Kasumi-1 (cell line): ENCODE results near the gene TRIO.

ENCODE experiments used
- DNase-seq, 2 experiments: peaks; one replicate each; lab custom pipeline; 2025; lab: John Stamatoyannopoulos, UW

Gene TRIO

DNA sequence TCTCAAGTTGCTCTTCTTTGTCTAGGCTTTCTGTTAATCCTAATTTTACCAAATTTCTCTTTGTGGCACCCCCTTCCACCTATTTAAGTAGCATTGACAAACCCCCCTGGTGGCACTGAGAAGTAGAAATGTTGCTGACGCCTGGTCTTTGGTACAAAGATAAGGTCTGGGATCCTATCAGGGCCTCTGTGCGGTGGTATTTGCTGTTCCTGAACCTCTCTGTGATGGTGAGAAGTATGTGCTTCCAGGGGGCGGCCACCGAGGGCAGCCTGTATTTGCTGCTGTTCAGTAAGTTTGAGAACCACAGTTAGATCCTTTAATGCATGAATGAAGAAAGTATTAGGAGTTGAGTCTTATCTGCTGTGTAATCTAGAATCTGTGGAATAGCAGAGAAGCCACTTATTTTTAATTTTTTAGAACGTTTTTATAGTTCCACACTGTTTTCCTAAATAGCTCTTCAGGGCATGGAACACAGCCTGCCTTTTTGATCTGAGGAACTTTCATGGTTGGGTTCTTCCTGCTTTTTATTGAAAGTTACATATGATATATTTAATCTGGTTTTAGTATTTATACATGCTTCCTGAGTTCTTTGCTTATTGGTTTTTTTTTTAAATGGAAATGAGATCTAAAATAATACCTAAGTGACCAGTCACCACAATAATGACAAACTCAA, 124.2 kb downstream of the TRIO start:
- DNase-seq: peak in 1 of 2 experiments; percentile 14

DNA sequence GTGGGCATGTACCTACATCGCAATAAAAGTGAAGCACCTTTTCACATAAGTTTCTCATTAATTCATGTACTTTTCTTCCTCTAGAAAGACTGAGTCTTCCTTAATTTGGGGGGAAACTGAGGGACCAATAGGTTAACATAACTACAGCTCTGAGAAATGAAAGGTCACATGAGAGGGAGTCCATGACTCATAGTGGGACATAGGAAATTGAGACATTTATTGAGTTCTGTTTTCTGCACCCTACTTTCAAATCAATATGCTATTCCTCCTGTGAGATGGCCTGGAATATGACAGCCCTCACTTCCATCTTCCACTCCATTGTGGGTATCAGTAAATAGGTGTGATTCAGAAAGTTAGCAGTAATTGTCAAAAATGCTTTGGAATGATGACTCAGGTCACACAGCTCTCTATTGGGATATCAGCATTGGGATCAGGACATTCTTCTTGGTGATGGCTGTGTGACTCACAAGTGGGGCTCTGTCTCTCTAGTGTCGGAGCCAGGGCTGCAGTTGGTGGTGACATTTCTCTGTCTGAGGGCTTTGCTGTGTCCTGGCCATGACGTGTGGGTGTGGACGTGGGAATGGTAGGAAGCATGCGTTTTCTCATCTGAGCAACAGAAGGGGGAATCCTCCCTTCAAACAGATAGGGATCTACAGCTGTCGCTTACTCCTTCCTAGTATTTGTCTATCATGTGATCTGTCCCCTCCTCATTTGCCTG, 125.0 kb downstream of the TRIO start:
- DNase-seq: no peak

DNA sequence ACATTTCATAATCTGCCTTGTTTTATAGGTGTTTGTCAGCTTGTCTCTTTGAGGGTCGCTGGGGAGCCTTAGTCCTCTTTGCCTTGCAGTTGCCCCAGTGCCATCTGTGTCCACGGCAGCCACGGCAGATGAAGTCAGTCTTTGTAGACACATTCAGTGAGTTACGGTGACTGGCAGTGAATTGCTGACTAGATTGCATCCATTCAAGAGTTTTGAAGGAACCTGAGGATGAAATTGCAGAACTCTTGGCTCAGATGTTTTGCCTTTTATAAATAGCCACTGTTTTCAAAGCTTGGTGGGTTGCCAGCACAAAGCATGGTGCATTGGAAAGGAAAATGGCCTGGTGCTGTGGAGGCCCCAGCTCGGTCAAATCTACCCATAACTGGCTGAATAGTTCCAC, 125.6 kb downstream of the TRIO start:
- DNase-seq: no peak

DNA sequence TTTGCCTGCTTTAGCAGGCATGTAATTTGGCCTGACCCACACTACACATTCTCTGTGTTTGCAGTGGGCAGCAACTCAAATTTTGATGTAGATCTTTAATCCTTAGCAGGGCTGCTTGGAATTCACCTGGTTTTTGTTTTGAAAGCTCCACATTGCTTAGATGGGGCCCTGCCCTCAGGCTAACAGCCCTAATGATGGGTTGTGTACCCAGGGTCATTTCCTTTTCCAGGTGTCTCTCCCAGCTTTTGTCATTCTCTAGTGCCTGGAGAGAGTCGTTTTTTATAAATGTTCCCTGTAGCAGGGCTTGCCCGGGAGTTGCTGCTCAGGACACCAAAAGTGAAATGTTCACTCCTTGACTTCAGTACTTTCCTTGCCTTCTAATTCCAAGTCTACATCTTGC, 126.3 kb downstream of the TRIO start:
- DNase-seq: no peak

DNA sequence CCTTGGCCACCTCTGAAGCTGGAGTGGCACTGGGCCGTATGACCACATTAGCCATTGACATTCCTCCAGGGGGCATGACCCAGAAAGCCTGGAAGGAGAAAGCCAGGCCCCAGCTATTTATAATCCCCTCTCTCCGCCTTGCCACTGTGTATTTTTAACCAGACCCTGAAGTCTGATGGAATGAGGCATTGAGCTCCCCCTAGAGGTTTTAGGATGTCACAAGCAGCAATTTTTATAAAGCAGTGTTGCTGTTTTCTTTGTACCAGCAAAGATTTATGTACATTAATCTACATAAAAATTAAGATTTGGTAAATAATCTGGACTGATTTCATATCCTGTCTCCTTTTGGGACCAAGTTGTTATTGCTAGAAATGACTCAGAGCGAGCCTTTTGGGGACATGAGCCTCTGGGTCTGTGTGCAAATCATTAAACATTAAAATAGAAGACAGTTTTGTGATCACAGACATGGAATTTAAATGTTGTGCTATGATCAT, 127.1 kb downstream of the TRIO start:
- peak; percentile 81 to 92 for DNase-seq

DNA sequence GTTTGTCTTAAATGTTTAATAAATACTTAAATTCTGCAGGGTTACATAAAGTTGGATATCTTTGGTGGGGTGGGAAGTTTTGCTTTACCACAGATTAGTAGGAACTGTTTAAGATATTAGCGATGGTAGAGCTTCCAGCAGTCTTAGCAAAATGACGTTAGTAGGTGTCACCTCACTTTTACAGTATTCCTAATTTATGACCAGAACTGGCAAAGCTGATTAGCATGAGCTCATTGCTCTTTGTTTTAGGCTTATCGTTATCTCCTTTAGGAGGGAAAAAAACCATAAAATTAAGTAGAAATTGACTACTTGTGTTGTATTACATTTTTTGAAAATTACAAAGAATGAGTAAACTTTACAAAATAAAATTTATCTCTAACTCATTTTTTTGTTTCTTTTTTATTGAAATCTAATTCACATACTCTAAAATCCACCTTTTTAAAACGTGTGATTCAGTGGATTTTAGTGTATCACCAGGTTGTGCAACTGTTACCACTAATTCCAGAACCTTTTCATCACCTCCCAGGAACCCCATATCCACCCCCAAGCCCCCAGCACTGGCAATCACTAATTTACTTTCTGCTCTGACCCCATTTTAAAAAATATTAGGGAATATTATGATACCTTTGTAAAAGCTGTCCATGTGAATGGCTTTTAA, 129.5 kb downstream of the TRIO start:
- no peak for DNase-seq

DNA sequence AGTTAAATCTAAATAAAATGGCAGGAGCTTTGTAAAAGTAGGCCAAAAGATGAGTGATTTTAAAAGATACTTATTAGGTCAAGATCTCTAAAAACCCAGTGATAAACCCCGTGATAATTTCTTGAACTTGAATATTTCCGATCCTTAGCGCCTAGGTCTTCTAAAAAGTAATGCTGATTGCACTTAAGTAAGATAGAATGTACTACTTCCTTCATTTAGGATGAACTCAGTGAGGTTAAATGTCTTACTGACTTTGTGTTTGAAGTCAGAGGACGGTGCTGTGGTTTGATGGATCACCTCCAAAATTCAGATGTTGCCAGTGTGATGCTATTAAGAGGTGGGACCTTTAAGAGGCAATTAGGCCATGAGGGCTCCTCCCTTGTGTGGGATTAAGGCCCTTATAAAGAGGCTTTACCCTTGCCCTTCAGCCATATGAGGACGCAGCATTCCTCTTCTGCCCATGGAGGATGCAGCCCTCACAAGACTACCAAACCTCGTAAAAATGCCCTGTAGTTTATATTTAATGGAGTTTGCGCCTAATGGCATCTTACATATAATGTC, 130.1 kb downstream of the TRIO start:
- DNase-seq: no peak

DNA sequence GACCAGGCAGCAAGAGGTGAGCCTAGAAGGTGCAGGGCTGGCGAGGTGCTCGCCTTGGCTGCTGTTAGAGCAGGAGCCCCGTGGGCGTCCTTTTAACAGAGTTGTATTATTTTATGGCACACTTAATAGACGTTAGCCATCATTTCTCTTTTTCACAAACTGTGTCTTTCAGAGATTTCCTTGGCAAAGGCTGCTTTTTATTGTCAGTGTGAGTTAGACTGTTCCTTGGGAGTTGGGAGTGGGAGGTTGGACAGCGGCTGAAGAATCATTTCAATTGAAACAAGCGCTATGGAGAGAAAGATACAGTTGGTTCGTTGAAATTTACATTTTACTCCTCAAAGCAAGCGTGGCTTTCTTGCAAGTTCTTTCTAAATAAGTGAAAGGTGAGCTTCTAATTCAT, 133.2 kb downstream of the TRIO start:
- no peak for DNase-seq

DNA sequence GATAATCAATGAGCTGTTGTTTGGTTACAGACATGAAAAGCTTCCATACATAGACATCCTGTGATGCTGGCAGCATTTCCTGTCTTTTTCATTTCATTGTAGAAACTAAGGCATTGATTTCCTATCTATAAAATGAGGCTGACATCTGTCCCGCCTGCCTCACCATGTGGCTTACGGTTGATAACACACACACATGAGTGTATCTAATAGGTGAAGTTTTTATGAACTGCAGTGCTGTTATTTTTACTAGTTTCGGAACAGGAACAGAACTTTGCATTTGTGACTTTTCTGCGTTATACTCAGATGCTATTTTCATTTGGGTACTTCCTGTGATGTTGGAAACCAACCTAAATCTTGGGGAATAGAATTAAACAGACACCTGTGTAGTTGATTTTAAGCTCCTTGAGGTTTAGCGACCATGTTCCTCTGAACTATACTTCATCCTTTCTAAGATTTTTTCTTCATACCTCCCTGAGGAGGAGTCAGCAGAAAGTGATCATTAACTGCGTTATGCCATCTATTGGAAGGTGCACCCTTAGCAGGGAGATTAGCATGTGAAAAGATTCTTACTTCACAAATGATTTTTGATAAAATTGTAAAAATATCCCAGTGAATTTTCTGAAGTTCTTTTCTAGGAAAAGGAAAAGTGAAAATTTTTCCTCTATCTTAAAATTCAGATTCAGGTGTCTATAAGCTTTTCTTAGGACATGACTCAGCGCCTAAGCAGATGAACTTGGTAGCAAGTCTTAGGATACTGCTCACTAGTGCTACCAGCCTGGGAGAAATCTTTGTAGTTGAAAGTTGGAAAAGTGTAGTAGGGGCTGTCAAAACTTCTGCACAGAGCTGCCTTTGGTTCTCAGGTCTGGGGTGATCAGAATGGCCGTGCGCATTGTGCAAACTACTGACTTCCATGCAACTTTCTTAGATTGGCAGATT, 134.5 kb downstream of the TRIO start:
- no peak for DNase-seq

DNA sequence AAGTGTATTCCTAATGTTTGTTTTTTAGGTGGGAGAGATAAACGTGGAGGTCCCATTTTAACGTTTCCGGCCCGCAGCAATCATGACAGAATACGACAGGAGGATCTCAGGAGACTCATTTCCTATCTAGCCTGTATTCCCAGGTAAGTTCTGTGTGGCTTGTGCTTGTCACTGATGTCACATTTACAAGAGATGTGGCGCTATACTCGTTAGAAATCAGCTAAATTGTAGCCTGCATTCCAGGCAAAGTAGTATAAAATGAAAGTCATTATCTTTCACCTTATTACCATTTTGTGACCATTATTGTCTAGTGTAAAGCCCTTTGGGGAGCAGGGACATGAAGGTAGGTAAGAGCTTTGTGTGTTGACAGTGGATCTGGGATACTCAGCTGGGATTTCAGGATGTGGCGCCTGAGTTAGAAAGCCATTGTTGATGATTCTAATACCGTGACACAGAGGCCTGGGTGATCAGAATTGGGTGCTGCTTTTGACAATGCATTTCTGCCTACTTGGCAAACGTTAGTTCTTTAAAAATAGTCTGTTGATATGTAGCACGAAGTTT, 137.2 kb downstream of the TRIO start:
- DNase-seq: no peak

DNA sequence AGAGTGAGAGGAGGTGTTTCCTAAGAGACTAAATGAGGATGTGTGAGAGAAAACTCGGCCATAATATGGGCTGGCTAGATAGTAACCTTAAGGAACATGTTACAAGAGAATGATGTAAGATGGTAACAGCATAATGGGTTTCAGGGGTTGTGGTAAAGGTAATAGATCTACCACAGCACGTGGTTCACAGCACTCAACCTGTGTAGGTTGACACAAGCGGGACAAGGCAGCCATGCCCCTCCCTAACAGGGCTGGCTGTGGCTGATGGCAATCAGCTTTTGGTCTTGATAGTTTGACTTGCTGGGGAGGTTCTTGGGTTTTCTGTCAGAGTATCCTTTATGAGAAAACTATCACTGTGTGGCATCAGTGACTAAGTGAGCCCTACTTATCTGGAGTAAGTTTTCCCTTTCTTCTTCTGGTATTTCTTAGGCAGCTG, 138.6 kb downstream of the TRIO start:
- no peak for DNase-seq

DNA sequence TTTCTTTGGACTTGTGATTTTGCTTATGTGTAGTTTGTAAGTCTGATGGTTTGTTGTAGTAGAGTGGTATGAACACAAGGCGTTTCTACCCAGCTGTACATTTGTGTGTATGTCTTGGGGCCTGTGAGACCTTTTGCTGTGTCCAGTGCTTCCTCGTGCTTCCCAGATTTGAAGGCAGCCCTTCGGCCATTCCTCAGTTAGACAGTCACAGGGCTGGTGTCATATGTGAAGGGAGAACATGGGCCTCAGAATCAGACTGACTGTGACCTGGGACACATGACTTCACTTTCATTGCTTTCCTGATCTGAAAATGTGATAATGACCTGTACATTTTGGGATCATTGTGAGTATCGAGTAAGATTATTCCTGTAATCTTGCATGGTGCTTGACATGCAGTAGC, 140.0 kb downstream of the TRIO start:
- DNase-seq: no peak

DNA sequence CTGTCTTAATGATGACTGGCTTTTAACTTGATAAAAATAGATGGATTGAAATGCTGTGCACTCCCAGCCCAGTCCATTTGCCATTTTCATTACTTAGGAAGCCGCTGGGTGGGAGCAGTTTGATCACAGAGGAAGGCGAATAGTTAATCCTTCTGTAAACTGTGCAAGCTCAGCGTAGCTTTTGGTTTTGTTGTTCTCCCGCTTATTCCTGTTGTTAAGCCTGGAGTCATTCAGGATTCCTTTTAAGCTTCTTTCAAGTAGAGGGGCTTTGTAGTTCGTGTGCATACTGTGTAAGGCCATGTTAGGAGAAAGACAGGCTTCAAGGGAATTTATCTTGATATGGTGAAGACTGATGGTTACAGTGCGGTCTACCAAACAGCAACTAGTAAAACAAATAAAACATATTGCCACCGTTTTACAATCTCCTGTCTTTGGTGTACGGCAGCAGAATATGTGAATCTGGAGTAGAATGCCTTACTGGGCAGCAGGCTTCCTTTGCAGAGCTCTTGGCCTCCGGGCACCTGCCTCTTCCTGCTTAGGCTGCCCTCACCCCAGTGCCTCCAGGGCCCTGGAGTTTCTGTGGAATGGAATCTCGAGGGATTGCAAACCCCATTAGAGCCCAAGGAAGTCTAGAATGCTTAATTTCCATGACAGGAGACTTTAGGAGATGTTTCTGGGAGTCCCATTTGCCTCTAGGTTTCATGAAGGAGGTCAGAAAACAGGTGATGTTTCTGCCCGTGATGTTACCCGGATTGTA, 141.4 kb downstream of the TRIO start:
- no peak for DNase-seq

DNA sequence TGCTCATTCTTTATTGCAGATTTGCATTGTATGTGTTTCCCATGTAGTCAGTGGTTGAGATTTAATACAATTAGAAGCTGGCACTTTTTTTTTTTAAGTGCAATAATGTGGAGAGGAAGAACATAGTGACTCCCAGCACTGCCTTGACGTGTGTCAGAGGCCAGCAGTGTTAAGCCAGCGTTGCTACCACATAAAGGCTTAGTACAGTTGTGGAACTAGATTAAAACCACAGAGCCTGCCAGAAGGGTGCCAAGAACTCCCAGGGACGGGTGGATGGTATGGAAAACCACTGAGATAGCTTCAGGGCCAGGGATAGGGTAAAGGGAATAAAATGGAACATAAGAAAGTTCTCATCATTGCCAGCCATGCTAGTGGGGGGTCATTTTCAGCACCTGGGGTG, 142.9 kb downstream of the TRIO start:
- no peak for DNase-seq

DNA sequence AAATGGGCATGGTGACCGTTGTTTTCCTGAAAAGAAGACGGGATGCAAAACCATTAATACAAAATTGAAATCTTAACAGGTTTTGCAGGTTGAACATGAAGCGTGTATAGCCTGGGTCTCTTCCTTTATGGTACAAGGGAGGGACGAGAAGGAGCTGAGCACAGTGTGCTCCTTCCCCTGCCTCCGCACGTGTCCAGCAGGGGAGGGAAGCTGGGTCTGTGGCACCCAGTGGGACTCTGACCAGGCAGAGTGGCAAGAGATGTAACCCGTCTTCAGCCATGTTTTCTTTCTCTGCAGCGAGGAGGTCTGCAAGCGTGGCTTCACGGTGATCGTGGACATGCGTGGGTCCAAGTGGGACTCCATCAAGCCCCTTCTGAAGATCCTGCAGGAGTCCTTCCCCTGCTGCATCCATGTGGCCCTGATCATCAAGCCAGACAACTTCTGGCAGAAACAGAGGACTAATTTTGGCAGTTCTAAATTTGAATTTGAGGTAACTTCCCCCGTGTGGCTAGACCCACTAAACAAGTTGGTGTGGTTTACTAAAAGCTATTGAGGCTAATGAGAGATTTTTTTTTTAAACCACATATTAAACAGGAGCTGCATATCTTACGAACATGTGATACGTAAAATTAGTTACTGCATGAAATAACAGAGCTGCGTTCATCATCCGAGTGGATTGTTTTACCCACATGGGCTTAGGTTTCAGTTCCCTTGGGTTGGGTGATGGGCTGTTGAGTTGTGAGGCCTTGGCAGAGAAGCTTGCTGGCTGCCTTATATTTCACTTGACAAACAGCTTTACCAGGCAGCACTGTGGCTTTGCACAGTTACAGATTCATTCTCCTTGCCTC, 143.7 kb downstream of the TRIO start:
- no peak for DNase-seq

DNA sequence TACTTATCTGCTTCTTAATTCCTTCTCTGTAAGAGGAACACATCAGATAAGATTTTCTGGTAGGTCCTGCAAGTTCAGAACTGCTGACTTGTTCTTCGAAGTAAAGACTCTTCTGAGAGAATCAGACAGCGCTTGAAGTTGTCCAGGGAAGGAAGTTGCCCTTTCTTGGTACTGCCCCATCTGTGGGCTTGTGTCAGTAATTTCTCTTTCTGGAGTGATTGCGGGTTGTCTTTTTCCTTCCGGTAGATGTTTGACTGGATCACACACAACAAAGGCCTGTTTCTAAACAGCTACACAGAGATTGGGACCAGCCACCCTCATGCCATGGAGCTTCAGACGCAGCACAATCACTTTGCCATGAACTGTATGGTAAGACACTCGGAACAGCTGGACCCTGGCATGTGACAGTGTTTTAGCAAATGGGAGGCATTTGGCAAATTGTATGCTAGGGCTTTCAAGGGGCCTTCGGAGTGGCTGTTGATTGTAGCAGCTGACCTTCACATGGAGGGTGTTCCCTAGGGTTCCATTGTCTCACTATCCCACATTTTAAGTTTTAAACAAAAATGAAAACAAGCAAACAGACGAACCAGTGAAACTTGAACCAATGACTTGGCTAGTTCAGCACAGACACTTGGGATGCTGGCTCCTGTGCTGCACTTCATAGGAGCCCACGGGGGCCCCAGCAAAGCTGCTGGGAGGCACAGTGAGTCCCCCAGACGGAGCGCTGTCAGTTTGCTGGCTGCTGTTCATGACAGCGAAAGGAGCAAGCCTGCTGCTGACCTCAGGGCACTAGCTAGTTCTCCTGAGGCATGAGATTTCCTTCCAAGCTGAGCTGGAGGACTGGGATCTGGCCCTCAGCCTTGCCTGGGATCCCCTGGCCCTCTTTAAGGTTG, 149.9 kb downstream of the TRIO start:
- DNase-seq: no peak

DNA sequence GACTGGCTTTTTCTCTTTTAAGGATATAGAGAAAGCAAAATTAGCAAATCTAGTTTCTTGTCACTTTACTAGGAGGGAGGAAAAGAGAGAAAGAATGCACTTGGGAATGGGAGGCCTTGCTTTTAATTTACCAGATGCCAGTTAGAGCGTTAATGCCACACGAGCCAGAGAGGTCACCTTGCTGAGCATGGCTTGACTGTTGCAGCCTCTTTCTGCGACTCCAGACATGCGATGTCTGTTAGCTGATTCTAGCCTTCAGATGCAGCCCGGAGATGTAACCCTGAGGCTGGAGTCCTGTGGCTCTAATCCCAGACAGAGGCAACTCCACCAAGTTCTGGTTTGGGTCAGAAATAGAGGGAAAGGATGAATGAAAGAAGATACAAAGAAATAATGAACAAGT, 152.5 kb downstream of the TRIO start:
- DNase-seq: no peak

DNA sequence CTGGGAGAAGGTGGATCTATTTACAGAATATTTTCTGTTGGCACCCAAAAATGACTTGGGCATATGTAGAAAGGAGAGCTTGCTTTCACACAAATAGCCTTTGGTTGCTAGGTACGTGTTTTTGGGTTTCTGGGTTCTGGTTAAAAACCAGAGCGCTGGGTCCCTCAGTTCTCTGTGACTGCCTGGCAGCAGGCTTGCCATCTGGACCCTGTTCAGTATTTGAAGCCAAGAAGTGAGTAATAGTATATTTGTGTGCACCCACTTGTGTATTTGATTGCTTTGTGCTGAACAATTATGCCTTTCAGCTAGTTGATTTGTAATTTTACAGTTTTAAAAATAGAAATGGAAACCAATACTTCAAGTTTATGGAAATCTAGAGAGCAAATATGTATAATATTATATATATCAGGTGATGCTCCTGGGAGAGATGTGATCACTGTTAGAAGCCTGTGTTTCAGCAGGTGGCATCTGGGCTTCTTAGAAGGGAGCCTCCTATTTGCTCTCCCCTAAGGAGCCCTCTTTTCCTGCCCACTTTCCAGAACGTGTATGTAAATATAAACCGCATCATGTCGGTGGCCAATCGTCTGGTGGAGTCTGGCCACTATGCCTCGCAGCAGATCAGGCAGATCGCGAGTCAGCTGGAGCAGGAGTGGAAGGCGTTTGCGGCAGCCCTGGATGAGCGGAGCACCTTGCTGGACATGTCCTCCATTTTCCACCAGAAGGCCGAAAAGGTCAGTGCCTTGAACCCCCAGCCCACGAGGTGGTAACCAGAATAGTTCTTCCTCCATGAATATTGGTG, 153.6 kb downstream of the TRIO start:
- DNase-seq: no peak
